ENCODE measurements around the gene MARCHF5.
"Not testable (repeated sequence)": the region's sequence is repeated elsewhere in the genome, so short reads cannot be mapped to it uniquely, and the experiment has no call there.

The MARCHF5 gene

GRCh38 chr10:92305133-92306072, 14.4 kb downstream of the MARCHF5 start:
- no peak for DNase-seq

GRCh38 chr10:92309272-92309671, 18.3 kb downstream of the MARCHF5 start:
- no peak for DNase-seq

- DNase-seq: no peak
These were observed 22.8 kb downstream of the MARCHF5 start for GRCh38 chr10:92313750-92314149.

GRCh38 chr10:92316610-92317009, 25.6 kb downstream of the MARCHF5 start:
- DNase-seq: no peak

- DNase-seq: no peak
These were observed 32.1 kb downstream of the MARCHF5 start for GRCh38 chr10:92323079-92323478.

- no peak for DNase-seq
These were observed 36.8 kb downstream of the MARCHF5 start for GRCh38 chr10:92327445-92328433.

GRCh38 chr10:92328993-92329392, 38.0 kb downstream of the MARCHF5 start:
- DNase-seq: no peak

GRCh38 chr10:92329927-92330326, 39.0 kb downstream of the MARCHF5 start:
- DNase-seq: not testable (repeated sequence)

GRCh38 chr10:92342796-92343195, 51.8 kb downstream of the MARCHF5 start:
- DNase-seq: no peak

GRCh38 chr10:92345575-92345974, 54.6 kb downstream of the MARCHF5 start:
- DNase-seq: not testable (repeated sequence)

- DNase-seq: not testable (repeated sequence)
These were observed 56.2 kb downstream of the MARCHF5 start for GRCh38 chr10:92347035-92347676.

- DNase-seq: no peak
These were observed 59.4 kb downstream of the MARCHF5 start for GRCh38 chr10:92350411-92350810.

GRCh38 chr10:92354587-92354986, 63.6 kb downstream of the MARCHF5 start:
- DNase-seq: no peak

GRCh38 chr10:92356041-92356440, 65.1 kb downstream of the MARCHF5 start:
- DNase-seq: no peak

GRCh38 chr10:92363498-92363897, 72.5 kb downstream of the MARCHF5 start:
- DNase-seq: no peak

- no peak for DNase-seq
These were observed 75.5 kb downstream of the MARCHF5 start for GRCh38 chr10:92366412-92367021.

- no peak for DNase-seq
These were observed 87.0 kb downstream of the MARCHF5 start for GRCh38 chr10:92377962-92378361.

- no peak for DNase-seq
These were observed 90.6 kb downstream of the MARCHF5 start for GRCh38 chr10:92381543-92381954.

GRCh38 chr10:92382631-92383030, 91.7 kb downstream of the MARCHF5 start:
- DNase-seq: no peak

GRCh38 chr10:92384741-92385140, 93.8 kb downstream of the MARCHF5 start:
- no peak for DNase-seq

- no peak for DNase-seq
These were observed 94.9 kb downstream of the MARCHF5 start for GRCh38 chr10:92385831-92386230.

GRCh38 chr10:92387289-92387940, 96.4 kb downstream of the MARCHF5 start:
- DNase-seq: no peak
